Measurements from ENCODE around the gene MIOX.
A peak's percentile ranks its signal among the peaks of the same experiment; 100 is the strongest.

The MIOX gene

GRCh38 chr22:50477923-50478322 lies 8.7 kb upstream of the MIOX start (continued):
- no peak for TF ChIP-seq INSM2 (tag by site-specific recombination; IDR thresholded peaks at IDR 0.05)
- 0 out of 2 replicates have a peak, but pooled peaks have one; percentile 22 for TF ChIP-seq ZNF335 (tag by site-specific recombination; conservative IDR thresholded peaks at IDR 0.05)
- no peak for TF ChIP-seq ZNF560 (tag by site-specific recombination; IDR thresholded peaks at IDR 0.05; ENCODE audit: borderline replicate concordance)
- no peak for TF ChIP-seq ZNF366 (tag by site-specific recombination; conservative IDR thresholded peaks at IDR 0.05)
- no peak for TF ChIP-seq KLF1 (tag by site-specific recombination; IDR thresholded peaks at IDR 0.05)
- TF ChIP-seq ZNF26 (tag by site-specific recombination; IDR thresholded peaks at IDR 0.05), result no peak

- Histone ChIP-seq H3K36me3 (ENCODE audit: control insufficient read depth in 2 of 2, insufficient read depth in 1 of 2, low read length in 2 of 2) (no peaks in the 10 kb centered on the region), H3K4me1 (ENCODE audit: control insufficient read depth, insufficient read depth, low read length) (peaks cover 4% of the 10 kb centered on the region; the same call in 1 of the 2 replicates), H3K27ac (ENCODE audit: extremely low read depth, low read depth, low read length) (no peak overlapping the region), H3K9me3 (ENCODE audit: control insufficient read depth, insufficient read depth, low read depth, low read length) (no peaks in the 10 kb centered on the region), H3K4me3 (ENCODE audit: low read depth, low read length) (no peak overlapping the region)
- ChIA-PET CTCF (interaction anchor here (0.7 to 2.4 kb wide), 3 partner anchors 18 to 203 kb away, joined by 3 to 12 read pairs (median 4); partner anchors contain the start of gene SCO2), POLR2A (interaction anchor here (0.5 to 1.1 kb wide), 3 partner anchors 9 to 113 kb away, joined by 3 to 5 read pairs (median 4); no protein-coding TSS in a partner anchor)
- no peak for TF ChIP-seq ZNF626 (tag by site-specific recombination; IDR thresholded peaks at IDR 0.05)
- no peak for TF ChIP-seq SP7 (tag by site-specific recombination; IDR thresholded peaks at IDR 0.05)
- no peak for TF ChIP-seq PRDM4 (tag by site-specific recombination; IDR thresholded peaks at IDR 0.05)
- peak; percentile 67 for TF ChIP-seq ZIC2 (tag by site-specific recombination; IDR thresholded peaks at IDR 0.05)
- no peak for TF ChIP-seq ZNF660 (tag by site-specific recombination; IDR thresholded peaks at IDR 0.05)
Measured at GRCh38 chr22:50479721-50480120, 6.9 kb upstream of the MIOX start.

- TF ChIP-seq ZNF837 (tag by site-specific recombination; IDR thresholded peaks at IDR 0.05) (no peak), ZNF624 (tag by site-specific recombination; IDR thresholded peaks at IDR 0.05) (no peak), ZBTB1 (tag by site-specific recombination; IDR thresholded peaks at IDR 0.05) (no peak), ZNF24 (tag by site-specific recombination; IDR thresholded peaks at IDR 0.05) (no peak), GLI4 (tag by site-specific recombination; IDR thresholded peaks at IDR 0.05) (no peak), ZNF626 (tag by site-specific recombination; IDR thresholded peaks at IDR 0.05) (no peak), ZNF610 (tag by site-specific recombination; IDR thresholded peaks at IDR 0.05; ENCODE audit: borderline replicate concordance) (no peak), ZNF274 (IDR thresholded peaks at IDR 0.05; ENCODE audit: low read length) (no peak), ZNF274 (tag by site-specific recombination; IDR thresholded peaks at IDR 0.05; ENCODE audit: borderline replicate concordance) (no peak), ZNF660 (tag by site-specific recombination; IDR thresholded peaks at IDR 0.05) (no peak), ZNF843 (tag by site-specific recombination; IDR thresholded peaks at IDR 0.05) (no peak), KLF16 (tag by site-specific recombination; IDR thresholded peaks at IDR 0.05) (no peak), ZNF514 (tag by site-specific recombination; IDR thresholded peaks at IDR 0.05) (no peak), ZNF19 (tag by site-specific recombination; IDR thresholded peaks at IDR 0.05; ENCODE audit: low read depth) (no peak), ZNF239 (tag by site-specific recombination; IDR thresholded peaks at IDR 0.05) (no peak)
- ChIA-PET POLR2A (no interaction called here), CTCF (interaction anchor here (1.2 kb wide), 1 partner anchor 17 kb away, joined by 5 read pairs; no protein-coding TSS in a partner anchor)
- no peak overlapping the region for H3K27ac ChIP-seq (ENCODE audit: extremely low read depth, low read depth, low read length)
- H3K36me3 ChIP-seq (ENCODE audit: control insufficient read depth in 2 of 2, insufficient read depth in 1 of 2, low read length in 2 of 2), result no peaks in the 10 kb centered on the region
- no peaks in the 10 kb centered on the region for H3K4me1 ChIP-seq (ENCODE audit: control insufficient read depth, insufficient read depth, low read length)
- no peaks in the 10 kb centered on the region for H3K9me3 ChIP-seq (ENCODE audit: control insufficient read depth, insufficient read depth, low read depth, low read length)
- no peak overlapping the region for H3K4me3 ChIP-seq (ENCODE audit: low read depth, low read length)
Measured at GRCh38 chr22:50481045-50481439, 5.6 kb upstream of the MIOX start.

Measured in HEK293 (cell line).